NCI-H2196 treated with DMSO at 0.1 percent for 48 hours (cell line): Measurements from ENCODE around the gene FBXL3.
"Not testable (repeated sequence)": the region's sequence is repeated elsewhere in the genome, so short reads cannot be mapped to it uniquely, and the experiment has no call there.

ENCODE experiments used
- DNase-seq: peaks from one replicate; lab custom pipeline; 2025; ENCODE audit not compliant: unreplicated experiment; lab: John Stamatoyannopoulos, UW

Gene FBXL3

DNA sequence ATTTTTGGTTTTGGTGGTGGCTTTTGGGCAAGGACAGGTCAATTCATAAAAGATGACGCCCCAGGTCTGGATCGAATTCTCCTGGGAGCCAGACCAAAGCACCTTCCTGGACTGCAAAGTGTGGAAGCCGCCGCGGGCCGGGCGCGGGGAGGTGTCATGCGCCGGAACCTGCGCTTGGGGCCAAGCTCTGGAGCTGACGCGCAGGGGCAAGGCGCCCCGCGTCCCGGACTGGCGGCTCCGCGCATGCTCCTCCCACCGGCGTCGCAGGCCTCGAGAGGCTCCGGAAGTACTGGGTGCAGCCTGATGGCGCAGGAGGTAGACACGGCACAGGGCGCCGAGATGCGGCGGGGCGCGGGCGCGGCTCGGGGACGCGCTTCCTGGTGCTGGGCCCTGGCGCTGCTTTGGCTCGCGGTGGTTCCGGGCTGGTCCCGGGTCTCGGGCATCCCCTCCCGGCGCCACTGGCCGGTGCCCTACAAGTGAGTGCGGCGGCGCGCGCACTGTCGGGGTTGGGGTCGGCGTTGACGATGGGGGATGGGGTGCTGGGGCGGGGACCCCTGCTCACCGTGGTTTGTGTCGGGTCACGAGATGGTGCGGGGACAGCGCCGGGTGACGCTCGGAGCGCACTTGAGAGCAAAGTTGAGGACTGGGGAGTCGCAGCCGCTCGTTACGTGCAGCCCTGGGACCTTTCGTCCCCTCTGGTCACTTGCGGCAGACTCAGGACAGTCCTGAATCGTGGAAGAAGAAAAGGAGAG lies 35.0 kb downstream of the FBXL3 start, which contains the start of gene CLN5:
CLN5 (plus strand) TSS at position 286 of the 752 bp plus-strand sequence; CDS start at position 304, 18 bp downstream.
- DNase-seq, result peak; percentile 63

DNA sequence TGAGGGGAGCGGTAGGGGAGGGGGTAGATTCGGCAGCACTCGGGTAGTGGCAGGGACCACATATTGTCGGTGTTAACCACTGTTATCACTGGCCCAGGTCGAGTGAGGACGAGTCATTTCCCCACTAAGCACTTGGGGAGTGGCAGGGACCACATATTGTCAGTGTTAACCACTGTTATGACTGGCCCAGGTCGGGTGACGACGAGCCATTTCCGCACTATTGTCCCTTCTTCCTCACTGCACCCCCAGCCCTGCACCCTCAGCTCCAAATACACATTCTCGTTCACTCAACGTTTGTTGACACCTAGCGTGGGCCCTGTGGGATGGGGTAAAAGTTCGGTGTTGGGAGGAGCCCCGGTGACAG lies 35.5 kb downstream of the FBXL3 start:
- DNase-seq, result no peak

DNA sequence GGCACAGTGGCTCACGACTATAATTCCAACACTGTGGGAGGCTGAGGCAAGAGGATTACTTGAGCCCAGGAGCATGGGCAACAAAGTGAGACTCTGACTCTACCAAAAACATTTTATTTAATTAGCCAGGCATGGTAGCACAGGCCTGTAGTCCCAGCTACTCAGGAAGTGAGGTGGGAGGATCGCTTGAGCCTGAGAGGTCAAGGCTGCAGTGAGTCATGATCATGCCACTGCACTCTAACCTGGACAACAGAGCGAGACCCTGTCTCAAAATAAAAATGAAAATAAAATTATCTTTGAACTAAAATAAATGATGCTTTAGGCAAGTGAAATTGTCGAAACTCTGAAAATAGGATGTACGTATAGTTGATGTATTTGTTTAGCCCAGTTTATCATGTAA lies 43.3 kb downstream of the FBXL3 start:
- DNase-seq, result no peak

DNA sequence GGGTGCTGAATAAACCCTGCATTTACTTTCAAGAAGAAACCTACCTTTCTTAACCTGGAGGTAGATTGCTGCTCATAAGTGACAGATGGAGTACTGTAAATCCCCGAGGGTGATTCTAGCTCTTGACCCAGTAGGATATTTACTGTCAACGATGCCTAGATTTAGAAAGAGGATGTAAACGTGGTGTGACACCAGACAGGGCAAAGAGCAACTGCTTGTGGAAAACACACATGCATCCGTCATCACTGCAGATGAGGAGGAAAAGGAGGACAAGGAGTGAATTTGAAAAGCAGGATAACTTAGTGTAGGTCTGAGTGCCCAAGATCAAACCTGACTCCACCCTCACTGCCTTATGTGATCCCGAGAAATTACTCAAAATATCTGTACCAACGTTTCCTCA lies 44.9 kb downstream of the FBXL3 start:
- no peak for DNase-seq

DNA sequence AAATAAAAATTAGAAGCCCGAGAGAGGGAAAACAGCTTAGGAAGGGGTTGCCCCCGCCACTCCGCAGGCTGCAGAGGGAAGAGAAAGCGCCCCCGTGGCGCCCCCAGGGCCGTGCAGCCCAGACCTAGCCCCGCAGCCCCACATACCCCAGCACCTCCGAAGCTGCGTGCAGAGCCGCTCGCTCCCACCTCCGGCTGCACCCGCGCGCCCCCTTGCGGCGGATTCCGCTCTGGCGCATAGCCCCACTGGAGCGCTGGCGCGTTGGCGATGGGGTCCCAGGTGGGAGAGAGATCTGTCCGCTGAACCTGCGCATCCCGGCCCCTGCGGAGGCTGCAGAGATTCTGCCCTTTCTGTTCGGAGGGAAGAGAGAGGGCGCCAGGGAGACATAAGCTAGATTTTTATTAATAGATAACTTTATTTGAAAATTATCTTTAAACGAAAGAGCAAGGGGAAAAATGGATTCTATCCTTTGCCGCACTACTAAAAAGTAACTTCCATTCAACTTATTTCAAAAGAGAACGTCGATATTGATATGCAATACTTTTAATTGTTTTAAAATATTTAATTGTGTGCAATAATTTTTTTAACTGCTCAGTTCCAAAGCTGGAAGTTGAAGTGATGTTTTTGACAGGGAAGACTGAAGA lies 46.8 kb downstream of the FBXL3 start:
- no peak for DNase-seq

DNA sequence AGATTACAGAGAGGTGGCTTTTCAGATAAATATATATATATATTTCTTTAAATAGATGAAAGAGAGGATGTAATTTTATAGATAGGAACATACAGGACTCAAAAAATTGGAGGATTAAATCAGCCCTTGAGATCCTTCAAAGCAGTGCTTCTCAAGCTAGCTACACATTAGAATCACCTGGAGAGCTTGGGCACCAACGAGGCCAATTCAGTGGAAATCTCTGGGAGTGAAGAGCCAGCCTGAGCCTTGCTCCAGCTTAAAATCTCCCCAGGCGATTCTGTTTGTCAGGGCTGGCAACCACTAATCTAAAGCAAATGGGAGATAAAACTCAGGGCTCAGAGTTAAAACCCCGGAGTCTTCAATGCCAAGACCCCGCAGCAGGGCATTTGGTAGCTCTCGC lies 50.0 kb downstream of the FBXL3 start:
- DNase-seq, result no peak

DNA sequence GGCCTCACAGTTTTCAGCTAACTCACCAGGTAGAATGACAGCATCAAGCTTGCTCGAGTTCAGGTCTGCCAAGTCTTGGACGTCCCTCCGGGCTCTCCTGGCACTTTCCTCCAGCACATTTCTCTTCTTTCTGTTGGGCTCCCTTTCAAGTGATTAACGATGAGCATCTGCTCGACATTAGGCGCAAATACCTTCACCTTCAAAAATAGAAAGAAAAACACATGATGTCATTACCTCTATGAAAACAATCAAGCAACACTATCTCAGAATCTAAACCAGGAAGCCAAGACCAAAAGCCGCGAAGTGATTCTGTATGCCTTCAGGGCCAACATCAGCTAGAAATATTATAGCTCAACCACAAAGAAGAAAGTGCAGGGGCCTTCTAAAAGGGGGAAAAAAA lies 50.5 kb downstream of the FBXL3 start:
- no peak for DNase-seq

DNA sequence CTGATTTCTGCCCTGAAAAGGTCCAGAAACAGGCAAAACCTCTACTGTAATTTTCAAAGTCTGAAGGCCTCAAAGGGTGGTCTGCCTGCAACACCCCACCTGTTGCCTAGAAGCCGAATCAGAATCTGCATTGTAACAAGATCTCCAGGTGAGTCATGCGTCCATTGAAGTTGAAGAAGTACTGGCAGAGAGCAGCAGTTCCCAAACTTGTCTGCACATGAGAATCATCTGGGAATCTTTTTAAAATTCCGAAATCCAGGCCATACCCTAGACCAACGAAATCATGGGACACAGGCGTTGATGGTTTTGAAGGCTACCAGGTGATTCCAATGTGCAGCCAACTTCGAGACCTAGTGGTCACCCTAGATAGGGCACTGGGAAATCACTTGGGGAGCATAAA lies 51.1 kb downstream of the FBXL3 start:
- no peak for DNase-seq

DNA sequence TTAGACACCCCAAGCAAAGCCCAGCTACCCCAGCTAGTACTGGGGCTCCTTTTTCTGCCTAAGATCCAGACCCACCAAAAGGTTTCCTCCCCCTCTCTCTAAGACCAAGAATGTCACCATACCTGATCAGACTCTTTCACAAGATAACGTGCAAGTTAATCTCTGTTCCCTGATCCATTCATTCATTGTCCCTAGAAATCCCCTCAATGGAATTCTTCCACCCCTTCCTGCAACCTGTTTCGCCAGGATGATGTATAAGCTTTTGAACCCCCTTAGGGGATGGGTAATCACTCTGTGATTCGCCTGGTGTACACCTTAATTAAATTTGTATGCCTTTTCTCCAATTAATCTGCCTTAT lies 52.4 kb downstream of the FBXL3 start:
- no peak for DNase-seq

DNA sequence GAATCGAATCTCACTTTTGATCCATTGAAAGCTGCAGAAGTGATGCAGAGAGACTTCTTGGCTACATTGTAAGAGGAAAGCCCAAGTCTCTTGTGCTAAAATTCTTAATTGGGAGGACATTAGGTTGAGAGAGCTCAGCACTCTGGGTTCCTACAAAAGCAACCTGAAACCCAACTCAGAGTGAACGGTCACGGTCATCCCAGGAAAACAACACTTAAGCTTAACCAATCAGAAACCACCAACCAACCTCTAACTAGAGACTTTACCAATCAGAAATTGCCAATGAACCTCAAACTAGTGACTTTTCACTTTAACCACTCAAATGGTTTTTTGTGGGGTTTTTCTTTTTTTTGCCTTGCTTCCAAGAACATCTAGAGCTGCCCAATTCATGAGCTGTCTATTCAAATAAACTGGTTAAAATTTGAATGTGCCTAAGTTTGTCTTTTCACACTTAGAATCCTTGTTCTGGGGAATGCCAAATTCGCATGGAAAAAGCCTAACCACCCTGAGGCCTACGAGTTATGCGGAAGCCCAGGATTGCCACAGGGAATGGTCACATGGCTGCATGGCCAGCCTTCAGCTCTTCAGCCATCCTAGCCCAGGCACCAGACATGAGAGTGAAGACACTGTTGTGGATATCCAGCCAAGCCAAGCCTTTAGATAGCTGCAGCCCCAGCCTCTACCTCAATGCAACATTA lies 52.9 kb downstream of the FBXL3 start:
- no peak for DNase-seq

DNA sequence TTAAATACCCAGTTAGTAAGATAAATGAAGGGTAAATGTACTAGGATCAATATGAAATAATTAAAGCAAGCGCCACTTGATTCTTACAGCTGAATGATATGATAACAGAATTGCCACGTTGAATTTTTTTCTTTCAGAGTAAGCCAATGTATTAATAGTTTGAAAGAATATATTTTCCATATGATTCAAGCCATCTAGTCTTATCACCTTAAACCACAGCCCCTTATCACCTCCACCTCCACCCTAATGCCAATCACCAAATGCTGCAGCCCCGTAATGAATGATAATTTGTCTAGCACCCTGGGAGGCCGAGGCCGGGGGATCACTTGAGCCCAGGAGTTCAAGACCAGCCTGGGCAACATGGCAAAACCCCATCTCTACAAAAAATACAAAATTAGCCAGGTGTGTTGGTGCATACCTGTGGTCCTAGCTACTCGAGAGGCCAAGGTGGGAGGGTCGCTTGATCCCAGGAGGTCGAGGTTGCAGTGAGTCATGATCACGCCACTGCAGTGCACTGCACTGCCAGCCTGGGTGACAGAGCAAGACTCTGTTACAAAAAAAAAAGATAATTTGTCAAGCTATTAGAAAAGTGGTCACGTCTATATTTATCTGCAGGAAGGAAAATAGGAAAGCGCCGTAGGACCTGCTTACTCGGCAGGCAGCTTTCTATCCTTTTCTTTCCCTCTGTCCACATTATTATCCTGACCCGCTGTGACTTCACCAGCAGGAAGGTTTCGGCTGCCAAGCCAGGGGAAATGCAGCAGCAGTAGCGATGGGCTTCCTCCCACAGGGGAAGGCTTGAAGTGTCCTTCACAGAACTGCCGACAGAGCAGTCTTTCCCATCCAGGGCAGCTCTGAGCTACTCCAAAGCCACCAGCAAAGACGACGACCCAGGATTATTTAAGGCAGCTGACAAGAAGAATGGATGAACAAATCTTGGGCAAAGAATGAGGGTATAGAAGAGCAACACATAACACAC lies 54.8 kb downstream of the FBXL3 start:
- DNase-seq, result no peak

DNA sequence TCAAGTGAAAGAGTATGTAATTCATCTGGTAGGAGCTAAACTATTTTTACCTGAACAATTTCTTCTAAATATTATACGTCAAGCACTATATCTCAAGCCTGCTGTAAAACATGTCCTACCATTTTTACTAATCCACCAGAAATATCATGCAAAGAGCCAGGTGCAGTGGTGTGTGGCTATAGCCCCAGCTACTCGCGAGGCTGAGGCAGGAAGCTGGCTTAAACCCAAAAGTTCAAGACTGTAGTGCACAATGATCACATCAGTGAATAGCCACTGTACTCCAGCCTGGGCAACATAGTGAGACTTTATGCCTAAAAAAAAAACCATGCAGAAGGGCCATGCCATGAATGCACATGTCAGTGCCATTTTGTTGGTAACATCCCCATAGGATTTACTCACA lies 55.7 kb downstream of the FBXL3 start:
- DNase-seq, result no peak

DNA sequence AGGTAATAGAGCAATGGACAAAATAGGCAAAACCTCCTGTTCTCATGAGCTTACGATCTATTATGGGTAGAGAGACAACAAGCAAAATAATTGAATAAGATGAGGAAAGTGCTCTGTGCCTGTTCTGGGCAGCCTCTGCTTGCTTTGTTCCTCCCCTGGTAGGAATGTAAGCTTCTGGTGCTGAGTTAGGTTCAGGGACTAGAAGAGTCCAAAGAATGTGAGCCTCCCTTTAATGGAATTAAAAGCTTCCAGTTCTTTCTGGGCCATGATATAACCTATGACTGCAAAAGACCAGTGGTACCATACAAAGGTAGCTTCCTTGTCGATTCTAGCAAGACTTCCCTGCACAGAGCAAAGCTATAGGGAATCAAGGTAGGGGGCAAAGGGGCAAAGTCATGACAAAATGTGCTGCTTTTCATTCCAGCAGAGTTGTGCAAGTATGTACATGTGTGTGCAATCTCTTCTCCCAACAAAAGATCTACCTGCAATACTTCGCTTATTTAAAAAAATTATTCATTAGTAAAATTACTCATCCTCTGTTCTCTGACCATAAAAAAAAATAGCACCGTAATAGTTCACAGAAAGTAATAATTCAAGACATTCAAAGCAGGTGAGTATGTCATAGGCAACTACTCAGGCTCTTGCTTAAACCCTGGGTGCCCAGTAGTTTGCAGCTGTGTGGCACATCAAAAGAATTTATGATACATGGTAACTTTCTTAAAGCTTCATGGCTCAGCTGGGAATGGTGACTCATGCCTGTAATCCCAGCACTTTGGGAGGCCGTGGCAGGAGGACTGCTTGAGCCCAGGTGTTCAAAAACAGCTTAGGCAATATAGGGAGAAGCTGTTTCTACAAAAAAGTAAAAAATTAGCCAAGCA lies 57.2 kb downstream of the FBXL3 start:
- no peak for DNase-seq

DNA sequence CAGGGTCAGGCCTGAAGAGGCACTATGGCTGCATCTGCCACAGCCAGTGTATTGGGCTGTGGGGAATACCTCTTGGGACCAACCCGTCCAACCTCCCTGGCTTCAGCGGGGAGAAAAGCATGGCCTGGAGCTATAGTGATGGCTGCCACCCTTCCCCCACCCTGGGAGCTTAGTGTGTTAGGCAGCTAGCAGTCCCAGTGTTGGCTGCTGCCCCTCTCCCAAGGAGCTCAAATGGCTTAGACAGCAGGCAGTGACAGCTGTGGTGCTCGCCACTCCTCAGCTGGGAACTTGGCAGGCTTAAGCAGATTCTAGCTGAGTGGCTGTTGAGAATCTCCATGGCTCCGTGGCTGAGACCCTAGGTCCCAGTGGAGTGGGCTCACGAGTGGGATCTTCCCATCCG lies 58.9 kb downstream of the FBXL3 start:
- DNase-seq, result no peak

DNA sequence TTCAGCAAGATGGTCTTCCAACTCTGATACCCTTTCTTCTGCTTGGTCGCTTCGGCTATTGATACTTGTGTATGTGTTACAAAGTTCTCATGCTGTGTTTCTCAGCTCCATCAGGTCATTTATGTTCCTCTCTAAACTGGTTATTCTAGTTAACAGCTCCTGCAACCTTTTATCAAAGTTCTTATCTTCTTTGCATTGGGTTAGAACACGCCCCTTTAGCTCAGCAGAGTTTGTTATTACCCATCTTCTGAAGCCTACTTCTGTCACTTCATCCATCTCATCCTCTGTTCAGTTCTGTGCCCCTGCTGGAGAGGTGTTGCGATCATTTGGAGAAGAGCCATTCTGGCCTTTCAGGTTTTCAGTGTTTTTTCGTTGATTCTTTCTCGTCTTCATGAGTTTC lies 59.9 kb downstream of the FBXL3 start:
- no peak for DNase-seq

DNA sequence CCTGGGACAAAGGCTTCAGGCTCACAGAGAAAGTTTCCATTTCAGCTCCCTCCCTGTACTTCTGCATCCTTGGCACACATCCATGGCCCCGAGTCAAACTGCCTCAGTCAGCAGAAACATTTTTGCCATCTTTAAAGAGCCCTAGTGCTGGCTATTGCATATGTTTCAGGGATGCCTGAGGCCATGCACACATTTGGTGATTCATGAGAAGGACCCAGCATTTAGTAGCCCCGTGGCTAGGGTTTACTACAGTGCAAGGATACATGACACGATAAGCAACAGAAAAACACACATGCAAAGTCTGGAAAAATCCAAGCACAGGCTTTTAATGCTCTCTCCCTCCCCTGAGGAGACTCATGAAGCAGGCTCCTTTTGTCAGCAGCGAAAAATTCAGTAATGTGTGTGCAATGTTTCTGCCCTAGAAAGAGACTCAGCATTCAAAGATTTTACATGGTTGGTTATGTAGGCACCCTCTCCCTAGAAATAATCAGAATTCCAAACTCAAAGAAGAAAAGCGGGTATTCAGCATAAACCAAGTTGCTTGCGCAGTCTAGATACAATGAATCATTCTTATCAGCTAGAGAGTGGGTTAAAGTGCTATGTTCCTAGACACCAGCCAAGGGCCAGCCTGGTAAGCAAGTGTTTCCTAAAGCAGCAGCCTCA lies 61.1 kb downstream of the FBXL3 start:
- no peak for DNase-seq

DNA sequence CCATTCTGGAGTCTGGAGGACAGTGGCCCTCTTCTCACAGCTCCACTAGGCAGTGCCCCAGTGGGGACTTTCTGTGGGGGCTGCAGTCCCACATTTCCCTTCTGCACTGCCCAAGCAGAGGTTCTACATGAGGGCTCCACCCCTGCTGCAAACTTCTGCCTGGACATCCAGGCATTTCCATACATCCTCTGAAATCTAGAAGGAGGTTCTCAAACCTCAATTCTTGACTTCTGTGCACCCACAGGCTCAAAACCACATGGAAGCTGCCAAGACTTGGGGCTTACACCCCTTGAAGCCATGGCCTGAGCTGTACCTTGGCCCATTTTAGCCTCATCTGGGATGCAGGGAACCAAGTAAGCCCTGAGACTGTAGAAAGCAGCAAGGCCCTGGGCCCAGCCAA lies 67.2 kb downstream of the FBXL3 start:
- not testable (repeated sequence) for DNase-seq

DNA sequence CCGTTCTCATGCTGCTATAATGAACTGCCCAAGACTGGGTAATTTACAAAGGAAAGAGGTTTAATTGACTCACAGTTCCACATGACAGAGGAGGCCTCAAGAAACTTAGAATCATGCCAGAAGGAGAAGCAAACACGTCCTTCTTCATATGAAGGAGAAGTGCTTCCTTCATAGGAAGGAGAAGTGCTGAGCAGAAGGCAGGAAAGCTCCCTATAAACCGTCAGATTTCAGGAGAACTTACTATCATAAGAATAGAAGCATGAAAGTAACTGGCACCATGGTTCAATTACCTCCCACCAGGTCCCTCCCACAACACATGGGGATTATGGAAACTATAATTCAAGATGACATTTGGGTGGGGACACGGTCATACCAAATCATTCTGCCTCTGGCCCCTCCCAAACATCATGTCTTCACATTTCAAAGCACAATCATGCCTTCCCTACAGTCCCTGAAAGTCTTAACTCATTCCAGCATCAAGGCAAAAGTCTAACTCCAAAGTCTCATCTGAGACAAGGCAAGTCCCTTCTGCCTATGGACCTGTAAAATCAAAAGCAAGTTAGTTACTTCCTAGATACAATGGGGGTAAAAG lies 68.0 kb downstream of the FBXL3 start:
- DNase-seq, result no peak

DNA sequence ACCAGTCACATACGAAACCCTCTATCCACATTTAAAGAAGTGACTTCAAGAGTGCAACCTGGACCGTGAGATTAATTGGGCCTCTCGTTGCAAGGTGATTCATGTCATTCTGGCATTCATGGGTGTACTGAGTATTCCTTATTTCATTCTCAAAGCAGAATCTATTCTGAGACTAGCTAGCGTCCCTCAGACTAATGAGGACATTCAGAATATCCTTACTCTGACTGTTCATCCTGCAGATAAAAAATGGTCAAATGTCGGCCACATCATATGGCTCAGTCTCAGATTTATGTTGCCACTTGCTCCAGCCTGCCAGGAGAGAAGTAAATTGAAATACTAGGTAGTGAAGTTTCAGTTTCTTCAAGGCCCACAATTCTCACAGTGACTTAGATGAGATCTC lies 71.3 kb downstream of the FBXL3 start:
- no peak for DNase-seq
